Mesenchymal stem cell (in vitro differentiated cells and primary cell): ENCODE data around the gene SKA3. TPM values are rescaled to one million over a fixed set of nuclear protein-coding genes. Genes with fewer than 3 reads are reported as not detected.
"Not testable (repeated sequence)": the region's sequence is repeated elsewhere in the genome, so short reads cannot be mapped to it uniquely, and the experiment has no call there.

ENCODE experiments used
- DNase-seq: peaks from one replicate; pipeline ENCODE4 v3.0.0-alpha.2; 2013
- H2AFZ ChIP-seq: one replicate; pipeline ENCODE4 v1.6.1; 2013; ENCODE audit warnings: low read depth, mild to moderate bottlenecking, control low read depth, inconsistent platforms, low read length, moderate library complexity
- H2AK5ac ChIP-seq: 2 replicates; pipeline ENCODE4 v1.6.1; 2013; ENCODE audit warnings: low read length, moderate library complexity, mild to moderate bottlenecking, inconsistent platforms; ENCODE audit not compliant: severe bottlenecking
- H2BK120ac ChIP-seq: one replicate; pipeline ENCODE4 v1.6.1; 2013; ENCODE audit warnings: low read depth, mild to moderate bottlenecking, inconsistent platforms, low read length, moderate library complexity
- H2BK12ac ChIP-seq, 2 experiments: one replicate each; pipeline ENCODE4 v1.6.1; 2013; ENCODE audit warnings: inconsistent platforms in 2 of 2, low read length in 2 of 2, mild to moderate bottlenecking in 2 of 2, moderate library complexity in 2 of 2, control low read depth in 1 of 2
- H2BK15ac ChIP-seq: one replicate; pipeline ENCODE4 v1.6.1; 2013; ENCODE audit warnings: mild to moderate bottlenecking, low read depth, inconsistent platforms; ENCODE audit not compliant: poor library complexity, severe bottlenecking
- H2BK5ac ChIP-seq: 2 replicates; pipeline ENCODE4 v1.6.1; 2013; ENCODE audit warnings: low read depth, mild to moderate bottlenecking, low read length, control low read depth, inconsistent platforms; ENCODE audit not compliant: poor library complexity, severe bottlenecking
- H3K14ac ChIP-seq, 2 experiments: one replicate each; pipeline ENCODE4 v1.6.1; 2013; ENCODE audit warnings: inconsistent platforms in 2 of 2, low read length in 2 of 2, control low read depth in 1 of 2, mild to moderate bottlenecking in 1 of 2, moderate library complexity in 1 of 2
- H3K18ac ChIP-seq, 2 experiments: one replicate each; pipeline ENCODE4 v1.6.1; 2013; ENCODE audit warnings: inconsistent platforms in 2 of 2, low read length in 2 of 2, control low read depth in 1 of 2, low read depth in 1 of 2, mild to moderate bottlenecking in 1 of 2
- H3K23ac ChIP-seq, 2 experiments: one replicate each; pipeline ENCODE4 v1.6.1; 2013; ENCODE audit warnings: inconsistent platforms in 2 of 2, low read length in 2 of 2, mild to moderate bottlenecking in 2 of 2, moderate library complexity in 2 of 2, control low read depth in 1 of 2
- H3K27ac ChIP-seq: 2 replicates; pipeline ENCODE4 v1.5.1; 2013; ENCODE audit warnings: mild to moderate bottlenecking, moderate library complexity, low read length, control low read depth, inconsistent platforms; ENCODE audit not compliant: poor library complexity, severe bottlenecking
- H3K27me3 ChIP-seq, 2 experiments: 2 replicates each; pipeline versions ENCODE4 v1.6.1 to v1.7.0; 2013; ENCODE audit warnings: low read length in 2 of 2, mild to moderate bottlenecking in 2 of 2, moderate library complexity in 2 of 2, control low read depth in 1 of 2, inconsistent platforms in 1 of 2; ENCODE audit not compliant: control insufficient read depth in 1 of 2, insufficient read depth in 1 of 2
- H3K36me3 ChIP-seq, 2 experiments: 2 replicates each; pipeline versions ENCODE4 v1.6.1 to v1.7.0; 2013; ENCODE audit warnings: low read length in 2 of 2, control low read depth in 1 of 2, inconsistent platforms in 1 of 2, low read depth in 1 of 2, mild to moderate bottlenecking in 1 of 2; ENCODE audit not compliant: insufficient read depth in 2 of 2, control insufficient read depth in 1 of 2
- H3K4ac ChIP-seq, 2 experiments: one replicate each; pipeline ENCODE4 v1.6.1; 2013; ENCODE audit warnings: inconsistent platforms in 2 of 2, low read length in 2 of 2, mild to moderate bottlenecking in 2 of 2, moderate library complexity in 2 of 2, control low read depth in 1 of 2, low read depth in 1 of 2
- H3K4me1 ChIP-seq: 2 replicates; pipeline ENCODE4 v1.6.1; 2013; ENCODE audit warnings: low read depth, low read length, control low read depth; ENCODE audit not compliant: control insufficient read depth, insufficient read depth
- H3K4me2 ChIP-seq: 2 replicates; pipeline ENCODE4 v1.6.1; 2013; ENCODE audit warnings: low read length, mild to moderate bottlenecking, inconsistent platforms; ENCODE audit not compliant: poor library complexity, severe bottlenecking
- H3K4me3 ChIP-seq, 2 experiments: 2 replicates each; pipeline versions ENCODE4 v1.5.1 to v1.7.0; 2013; ENCODE audit warnings: low read length in 2 of 2, mild to moderate bottlenecking in 2 of 2, control low read depth in 1 of 2, low read depth in 1 of 2; ENCODE audit not compliant: insufficient read depth in 1 of 2
- H3K79me1 ChIP-seq: replicated peaks from 2 replicates; pipeline ENCODE4 v1.6.1; 2013; ENCODE audit warnings: mild to moderate bottlenecking, control low read depth, low read length, inconsistent platforms; ENCODE audit not compliant: poor library complexity, severe bottlenecking
- H3K9ac ChIP-seq: 2 replicates; pipeline ENCODE4 v1.7.0; 2013; ENCODE audit warnings: mild to moderate bottlenecking, low read length, moderate library complexity
- H3K9me3 ChIP-seq: 2 replicates; pipeline ENCODE4 v1.7.0; 2013; ENCODE audit warnings: mild to moderate bottlenecking, low read length; ENCODE audit not compliant: control insufficient read depth
- H4K8ac ChIP-seq: one replicate; pipeline ENCODE4 v1.6.1; 2013; ENCODE audit warnings: inconsistent platforms, mild to moderate bottlenecking, low read length, moderate library complexity
- H4K91ac ChIP-seq: one replicate; pipeline ENCODE4 v1.6.1; 2013; ENCODE audit warnings: mild to moderate bottlenecking, low read length, inconsistent platforms
- WGBS: methylation state at CpG from one replicate; pipeline ENCODE4 v1.1.7; 2013; ENCODE audit warnings: mixed read lengths; 5-methylcytosine and 5-hydroxymethylcytosine counted together
- polyA plus RNA-seq, 2 experiments: library from polyadenylated mRNA; stranded (reverse); fragments of 200-250 nt; gene quantifications; one replicate each; pipeline ENCODE4 v1.2.3, GENCODE V29; 2013

The SKA3 gene
- 3.2 TPM for polyA plus RNA-seq (2013, experiment 1 of 2)
- 3.4 TPM for polyA plus RNA-seq (2013, experiment 2 of 2)

GRCh38 chr13:21176215-21176981, at the start of gene SKA3, which contains the start of gene MRPL57:
SKA3 (minus strand) TSS chr13:21176552; CDS start chr13:21176477, 75 bp downstream.
MRPL57 (plus strand) TSS chr13:21176658; CDS start chr13:21176917, 259 bp downstream.
- H3K36me3 ChIP-seq = peaks cover 0 to 6% of the 10 kb centered on the region in 2 experiments
- DNase-seq = peak; percentile 95

GRCh38 chr13:21225082-21225481, 48.7 kb upstream of the SKA3 start:
- no peak for DNase-seq
- H2BK12ac ChIP-seq = no peak overlapping the region
- no peak overlapping the region for H3K4me2 ChIP-seq
- H3K4me1 ChIP-seq = no peaks in the 10 kb centered on the region
- H3K4ac ChIP-seq = no peak overlapping the region
- H2AK5ac ChIP-seq = no peak overlapping the region
- H3K9ac ChIP-seq = no peak overlapping the region
- H3K79me1 ChIP-seq = no peaks in the 10 kb centered on the region
- H2BK5ac ChIP-seq = no peak overlapping the region
- H2BK120ac ChIP-seq = no peak overlapping the region
- peaks cover 0 to 10% of the 10 kb centered on the region in 2 experiments for H3K27me3 ChIP-seq
- no peak overlapping the region for H3K27ac ChIP-seq
- no peak overlapping the region for H2AFZ ChIP-seq
- H3K23ac ChIP-seq = no peak overlapping the region
- no peaks in the 10 kb centered on the region for H3K36me3 ChIP-seq
- H2BK15ac ChIP-seq = no peak overlapping the region
- WGBS = 84% methylated on average over 4 of the region's 6 CpGs
- H3K9me3 ChIP-seq = peaks cover 5% of the 10 kb centered on the region
- no peak overlapping the region for H4K8ac ChIP-seq
- no peak overlapping the region for H4K91ac ChIP-seq
- H3K14ac ChIP-seq = no peak overlapping the region
- no peak overlapping the region for H3K18ac ChIP-seq
- no peak overlapping the region for H3K4me3 ChIP-seq

More at GRCh38 chr13:21176215-21176981, at the start of gene SKA3, which contains the start of gene MRPL57:
- Histone ChIP-seq H2BK120ac (peak within 1 kb of the TSS; percentile 98), H3K4ac (peak within 1 kb of the TSS; percentile 98), H3K27me3 (no peaks in the 10 kb centered on the region), H4K91ac (peak within 1 kb of the TSS; percentile 93), H3K23ac (peak within 1 kb of the TSS; percentile 90 to 91), H3K18ac (peak within 1 kb of the TSS; percentile 94 to 98), H3K4me1 (peaks cover 11% of the 10 kb centered on the region), H2AK5ac (peak within 1 kb of the TSS; percentile 24), H3K4me3 (peak within 1 kb of the TSS; percentile 88 to 100), H2BK15ac (peak within 1 kb of the TSS; percentile 96), H4K8ac (peak within 1 kb of the TSS; percentile 95), H2BK5ac (peak within 1 kb of the TSS; percentile 66), H3K4me2 (peak within 1 kb of the TSS; percentile 94), H3K9ac (peak within 1 kb of the TSS; percentile 92), H2BK12ac (peak within 1 kb of the TSS in 1 of 2 experiments; percentile 34), H3K27ac (peak within 1 kb of the TSS; percentile 97), H3K14ac (peak within 1 kb of the TSS; percentile 80 to 89), H3K9me3 (no peaks in the 10 kb centered on the region), H3K79me1 (peaks cover 11% of the 10 kb centered on the region), H2AFZ (peak within 1 kb of the TSS; percentile 100)
- WGBS = 4% methylated on average over 92 of the region's 93 CpGs

GRCh38 chr13:21221268-21221667, 44.9 kb upstream of the SKA3 start:
- Histone ChIP-seq H3K36me3 (no peaks in the 10 kb centered on the region), H3K9ac (no peak overlapping the region), H3K79me1 (no peaks in the 10 kb centered on the region), H3K27me3 (peaks cover 0 to 8% of the 10 kb centered on the region in 2 experiments), H3K27ac (no peak overlapping the region), H2AFZ (no peak overlapping the region), H3K18ac (no peak overlapping the region), H3K23ac (no peak overlapping the region), H2BK12ac (no peak overlapping the region), H2BK15ac (no peak overlapping the region), H3K9me3 (peaks cover 5% of the 10 kb centered on the region), H4K91ac (no peak overlapping the region), H3K4ac (no peak overlapping the region), H2BK120ac (no peak overlapping the region), H2AK5ac (no peak overlapping the region), H3K4me3 (no peak overlapping the region), H3K4me1 (no peaks in the 10 kb centered on the region), H3K14ac (no peak overlapping the region), H2BK5ac (no peak overlapping the region), H4K8ac (no peak overlapping the region), H3K4me2 (no peak overlapping the region)
- no peak for DNase-seq

GRCh38 chr13:21219716-21220115, 43.4 kb upstream of the SKA3 start:
- not testable (repeated sequence) for H3K18ac ChIP-seq, H3K23ac ChIP-seq, DNase-seq, H2AFZ ChIP-seq, H2BK5ac ChIP-seq, H2AK5ac ChIP-seq, H3K36me3 ChIP-seq, H3K4ac ChIP-seq, H3K9me3 ChIP-seq, H3K9ac ChIP-seq, H4K8ac ChIP-seq, H2BK15ac ChIP-seq, H4K91ac ChIP-seq, H3K79me1 ChIP-seq, H2BK120ac ChIP-seq, H3K27ac ChIP-seq, H3K27me3 ChIP-seq, H3K4me3 ChIP-seq, H3K4me2 ChIP-seq, H2BK12ac ChIP-seq, H3K14ac ChIP-seq, H3K4me1 ChIP-seq
- 74% methylated on average over 3 of the region's 3 CpGs for WGBS
